Fibroblast of skin of left quadriceps (primary cell): Measurements from ENCODE around the gene INPP5D.
"Not testable (repeated sequence)": the region's sequence is repeated elsewhere in the genome, so short reads cannot be mapped to it uniquely, and the experiment has no call there.

Source experiments
- DNase-seq, 2 experiments: peaks; one replicate each; pipeline ENCODE4 v3.0.0-alpha.2; 2013; ENCODE audit warnings: low read depth in 2 of 2

INPP5D gene

GRCh38 chr2:233173115-233173514 is 113.0 kb downstream of the INPP5D start:
- no peak for DNase-seq

- DNase-seq, result no peak
Measured at GRCh38 chr2:233174137-233174536, 114.0 kb downstream of the INPP5D start.

GRCh38 chr2:233178994-233179847 is 119.1 kb downstream of the INPP5D start:
- DNase-seq, result no peak

GRCh38 chr2:233179848-233180366 is 119.8 kb downstream of the INPP5D start:
- no peak for DNase-seq

GRCh38 chr2:233183869-233184418 is 123.8 kb downstream of the INPP5D start:
- no peak for DNase-seq

GRCh38 chr2:233184669-233185068 is 124.5 kb downstream of the INPP5D start:
- no peak for DNase-seq

- DNase-seq, result no peak
Measured at GRCh38 chr2:233185330-233185729, 125.2 kb downstream of the INPP5D start.

GRCh38 chr2:233185963-233186362 is 125.8 kb downstream of the INPP5D start:
- DNase-seq, result no peak

GRCh38 chr2:233186851-233187250 is 126.7 kb downstream of the INPP5D start:
- DNase-seq, result no peak

- DNase-seq, result no peak
Measured at GRCh38 chr2:233189025-233189424, 128.9 kb downstream of the INPP5D start.

- DNase-seq, result not testable (repeated sequence)
Measured at GRCh38 chr2:233191016-233191415, 130.9 kb downstream of the INPP5D start.

- DNase-seq, result no peak
Measured at GRCh38 chr2:233193738-233194137, 133.6 kb downstream of the INPP5D start.

- no peak for DNase-seq
Measured at GRCh38 chr2:233195027-233195426, 134.9 kb downstream of the INPP5D start.

- DNase-seq, result no peak
Measured at GRCh38 chr2:233197022-233197421, 136.9 kb downstream of the INPP5D start.

- no peak for DNase-seq
Measured at GRCh38 chr2:233198026-233198425, 137.9 kb downstream of the INPP5D start.

GRCh38 chr2:233199870-233200269 is 139.7 kb downstream of the INPP5D start:
- no peak for DNase-seq

- not testable (repeated sequence) for DNase-seq
Measured at GRCh38 chr2:233200790-233201189, 140.6 kb downstream of the INPP5D start.

- DNase-seq, result no peak
Measured at GRCh38 chr2:233201258-233202013, 141.3 kb downstream of the INPP5D start.

- no peak for DNase-seq
Measured at GRCh38 chr2:233202531-233202944, 142.4 kb downstream of the INPP5D start.

- DNase-seq, result no peak
Measured at GRCh38 chr2:233203060-233203459, 142.9 kb downstream of the INPP5D start.

GRCh38 chr2:233204286-233204936 is 144.3 kb downstream of the INPP5D start:
- DNase-seq, result no peak
